GM21717 (cell line): ENCODE data around the gene DDX41.
A peak's percentile ranks its signal among the peaks of the same experiment; 100 is the strongest.

Experiments used
- ATAC-seq: cut with Tn5 transposase; IDR thresholded peaks from one replicate; pipeline ENCODE4 v1.9.1; 2021; ENCODE audit warnings: mild to moderate bottlenecking, moderate library complexity; ENCODE audit not compliant: unreplicated experiment

DDX41 gene

DNA sequence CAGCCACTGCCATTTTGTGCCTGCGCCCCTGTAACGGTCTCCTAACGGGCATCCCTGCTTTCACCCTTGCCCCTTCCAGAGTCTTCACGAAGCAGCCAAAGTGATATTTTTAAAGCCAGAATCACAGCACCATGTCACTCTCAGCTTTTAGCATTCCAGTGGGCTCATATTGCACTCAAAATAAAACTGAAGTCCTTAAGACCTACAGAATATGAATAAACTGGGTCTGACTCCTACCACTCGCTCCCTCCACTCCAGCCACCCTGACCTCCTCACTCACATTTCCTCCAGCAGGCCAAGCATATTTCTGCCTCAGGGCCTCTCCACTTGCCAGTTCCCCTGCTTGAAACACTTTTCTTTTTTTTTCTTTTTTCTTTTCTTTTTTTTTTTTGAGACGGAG lies 16.9 kb downstream of the DDX41 start:
- no peak for ATAC-seq

- ATAC-seq: peak; percentile 1
Observed at GRCh38 chr5:177498013-177498787, 18.6 kb downstream of the DDX41 start.

DNA sequence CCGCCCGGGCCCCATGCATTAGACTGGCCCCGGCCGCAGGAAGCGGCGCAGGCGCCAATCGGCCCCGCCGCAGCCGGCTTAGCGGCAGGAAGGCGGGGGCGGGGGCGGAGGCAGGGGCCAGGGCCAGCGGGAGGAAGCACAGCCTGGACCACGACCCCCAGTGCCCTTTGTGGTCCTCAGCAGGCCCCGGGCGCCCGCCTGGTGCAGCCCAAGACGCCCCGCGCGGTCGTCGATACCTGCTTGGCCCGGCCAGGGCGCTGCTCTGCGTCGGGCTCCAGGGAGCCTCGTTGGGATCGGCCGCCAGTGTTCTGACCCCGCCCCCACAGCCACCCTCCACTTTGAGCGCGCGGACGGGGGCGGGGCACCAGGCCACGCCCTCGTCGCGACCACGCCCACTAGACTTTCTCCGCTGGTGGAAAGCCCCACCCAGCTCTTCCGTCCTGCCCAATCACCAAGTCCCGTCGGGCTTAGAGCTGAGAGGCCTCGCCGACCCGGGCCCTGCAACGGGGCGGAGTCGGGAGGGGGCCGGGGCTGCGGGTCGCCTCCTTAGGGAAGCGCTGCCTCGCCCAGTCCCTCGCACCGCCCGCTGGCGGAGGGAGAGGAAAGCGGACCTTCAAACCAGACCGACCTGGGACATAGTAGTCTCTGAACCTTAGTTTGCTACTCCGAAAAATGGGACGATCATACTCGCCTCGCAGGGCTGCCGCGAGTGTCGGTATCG lies 19.3 kb downstream of the DDX41 start, which contains the start of gene PDLIM7:
Gene PDLIM7 (minus strand): TSS at position 313 of the 721 bp plus-strand sequence. CDS start 1,092 bp downstream, outside the sequence.
- ATAC-seq: peak; percentile 77

- no peak for ATAC-seq
Observed at GRCh38 chr5:177496727-177497291, 20.0 kb downstream of the DDX41 start.

DNA sequence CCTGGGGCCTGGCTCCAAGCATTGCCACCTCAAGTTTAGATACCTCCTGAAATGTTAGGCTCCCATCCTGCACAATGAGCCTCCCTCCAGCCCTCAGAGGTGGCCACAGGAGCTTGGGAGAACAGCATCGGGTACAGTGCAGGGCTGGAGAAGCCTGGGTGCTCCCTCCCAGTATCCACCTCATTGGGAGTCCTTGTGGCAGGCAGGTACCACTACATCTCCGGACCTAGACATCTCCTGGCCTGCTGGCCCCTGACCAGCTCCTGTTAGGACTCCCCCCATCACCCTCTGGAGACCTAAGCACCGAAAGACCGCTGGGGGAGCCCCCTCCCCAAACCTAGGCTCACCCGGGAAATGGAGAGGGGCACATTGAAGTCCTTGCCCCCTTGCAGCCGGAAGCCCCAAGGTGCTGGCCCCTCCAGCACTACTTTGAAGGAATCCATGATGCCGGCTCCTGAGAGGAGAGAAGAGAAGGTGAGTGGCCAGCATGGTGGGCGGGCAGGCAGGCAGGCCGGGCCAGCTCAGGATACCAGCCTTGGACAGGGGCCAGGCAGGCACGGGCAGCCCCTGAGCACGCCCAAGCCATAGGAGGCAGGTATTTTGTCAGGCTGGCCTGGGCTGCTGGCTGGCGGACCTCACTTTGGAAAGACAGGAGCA lies 20.6 kb downstream of the DDX41 start:
- ATAC-seq: no peak

DNA sequence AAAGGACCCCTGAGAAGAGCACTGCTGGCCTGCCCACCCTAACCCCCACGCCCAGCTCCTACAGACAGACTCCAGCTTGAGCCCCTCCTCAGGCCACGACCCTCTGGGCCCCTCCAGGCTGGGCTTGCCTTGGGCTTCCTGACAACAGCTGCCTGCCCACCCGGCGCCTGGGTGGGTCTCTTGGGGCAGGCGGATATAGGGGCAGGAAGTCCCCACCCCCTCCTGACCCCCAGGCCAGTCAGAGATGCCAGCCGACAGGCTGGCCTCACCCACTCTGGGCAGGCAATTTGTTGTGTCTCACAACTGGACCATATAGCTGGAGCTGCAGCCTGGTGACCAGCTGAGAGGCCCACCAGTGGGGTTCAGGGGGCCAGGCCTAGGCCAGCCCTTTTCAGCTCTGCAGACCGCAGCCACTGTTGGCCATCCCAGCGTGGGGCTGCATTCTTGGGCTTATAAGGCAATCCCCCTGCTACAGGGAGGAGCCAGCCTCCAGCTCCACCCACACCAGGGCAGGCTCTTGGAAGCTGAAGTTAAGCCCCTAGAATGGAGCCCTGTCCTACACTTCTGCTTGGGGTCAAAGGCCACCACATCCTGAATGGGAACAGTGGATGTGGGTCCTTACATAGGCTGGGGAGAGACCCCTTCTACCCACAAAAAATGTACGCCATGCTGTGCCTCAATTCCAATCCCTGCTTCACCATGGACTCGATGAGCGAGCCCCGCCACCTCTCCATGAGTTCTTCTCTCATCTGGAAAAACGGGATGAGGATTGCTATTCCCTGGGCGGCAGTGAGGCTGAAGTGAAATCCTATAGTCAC lies 21.3 kb downstream of the DDX41 start:
- ATAC-seq: no peak

- no peak for ATAC-seq
Observed at GRCh38 chr5:177494346-177495195, 22.2 kb downstream of the DDX41 start.

GRCh38 chr5:177493795-177494345 lies 22.9 kb downstream of the DDX41 start:
- no peak for ATAC-seq

GRCh38 chr5:177492841-177493240 lies 23.9 kb downstream of the DDX41 start:
- no peak for ATAC-seq

GRCh38 chr5:177491983-177492746 lies 24.6 kb downstream of the DDX41 start:
- ATAC-seq: no peak

- ATAC-seq: no peak
Observed at GRCh38 chr5:177491429-177491945, 25.3 kb downstream of the DDX41 start.

GRCh38 chr5:177490992-177491391 lies 25.8 kb downstream of the DDX41 start:
- ATAC-seq: no peak

DNA sequence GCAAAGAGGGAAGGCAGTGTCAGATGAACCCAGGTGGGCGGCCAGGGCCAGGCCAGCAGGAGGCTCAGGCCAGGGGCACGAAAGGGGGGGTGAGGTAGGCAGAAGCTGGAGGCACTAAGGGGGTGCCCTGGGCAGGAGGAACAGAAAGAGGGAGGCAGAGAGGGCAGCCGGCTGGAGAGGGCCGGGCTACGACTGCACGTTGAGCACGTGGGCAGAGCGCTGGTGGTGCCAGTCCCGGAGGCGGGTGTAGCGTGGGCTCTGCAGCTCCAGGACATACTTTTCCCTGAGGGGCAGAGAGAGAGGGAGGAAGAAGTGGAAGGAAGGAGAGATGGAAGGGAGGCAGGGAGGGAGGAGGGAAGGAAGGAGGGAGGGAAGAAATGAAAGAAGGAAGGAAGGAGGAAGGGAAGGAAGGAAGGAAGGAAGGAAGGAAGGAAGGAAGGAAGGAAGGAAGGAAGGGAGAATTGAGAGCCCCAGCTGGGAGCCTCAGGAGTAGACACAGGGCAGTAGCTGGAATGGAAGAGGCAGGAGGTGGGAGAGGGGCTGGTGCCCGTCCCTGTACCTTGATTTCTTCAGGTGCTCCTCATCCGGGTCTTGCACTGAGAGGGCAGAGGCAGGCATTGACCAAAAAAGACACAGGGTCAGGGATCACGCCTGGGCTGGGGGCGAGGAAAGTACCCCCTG lies 26.3 kb downstream of the DDX41 start:
- no peak for ATAC-seq

GRCh38 chr5:177489119-177489716 lies 27.5 kb downstream of the DDX41 start:
- no peak for ATAC-seq

- ATAC-seq: no peak
Observed at GRCh38 chr5:177487975-177488374, 28.8 kb downstream of the DDX41 start.

GRCh38 chr5:177487144-177487543 lies 29.6 kb downstream of the DDX41 start:
- ATAC-seq: no peak

DNA sequence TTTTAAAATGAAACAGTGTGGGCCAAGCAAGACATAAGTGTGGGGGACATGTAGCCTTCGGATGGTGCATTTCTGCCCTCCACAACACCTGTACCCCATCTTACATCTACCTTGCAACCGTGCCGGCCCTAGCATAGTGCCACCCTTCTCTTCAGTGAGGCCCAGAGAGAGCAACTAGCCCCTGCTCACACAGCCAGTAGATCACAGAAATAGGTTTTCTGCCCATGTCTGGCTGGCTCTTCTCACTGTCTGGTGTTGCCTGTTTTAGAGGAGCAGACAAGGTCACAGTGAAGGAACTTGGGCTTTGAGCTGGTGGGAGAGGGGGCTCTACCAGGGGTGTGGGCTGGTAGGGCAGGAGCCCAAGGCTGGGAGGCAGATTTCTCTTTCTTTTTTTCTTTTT lies 30.5 kb downstream of the DDX41 start:
- ATAC-seq: no peak
